Endothelial cell (in vitro differentiated cells): ENCODE data around the gene WAC. TPM values are rescaled to one million over a fixed set of nuclear protein-coding genes. Genes with fewer than 3 reads are reported as not detected.
A peak's percentile ranks its signal among the peaks of the same experiment; 100 is the strongest.

Experiments
- DNase-seq: peaks from one replicate; pipeline ENCODE4 v3.0.0; 2021; ENCODE audit warnings: low spot score
- H3K27ac Mint-ChIP-seq: one replicate; pipeline ENCODE4 v1.8.0; 2021; ENCODE audit warnings: mixed read lengths, inconsistent platforms; ENCODE audit not compliant: unreplicated experiment
- H3K27me3 Mint-ChIP-seq: one replicate; pipeline ENCODE4 v1.8.0; 2021; ENCODE audit warnings: mild to moderate bottlenecking, moderate library complexity, mixed read lengths, inconsistent platforms; ENCODE audit not compliant: unreplicated experiment
- H3K36me3 Mint-ChIP-seq: one replicate; pipeline ENCODE4 v1.8.0; 2021; ENCODE audit warnings: mild to moderate bottlenecking, low read depth, mixed read lengths, inconsistent platforms; ENCODE audit not compliant: unreplicated experiment
- H3K4me1 Mint-ChIP-seq: one replicate; pipeline ENCODE4 v1.8.0; 2021; ENCODE audit warnings: mild to moderate bottlenecking, mixed read lengths, inconsistent platforms; ENCODE audit not compliant: unreplicated experiment
- H3K4me3 Mint-ChIP-seq: one replicate; pipeline ENCODE4 v1.8.0; 2021; ENCODE audit warnings: mild to moderate bottlenecking, mixed read lengths, inconsistent platforms; ENCODE audit not compliant: unreplicated experiment
- H3K9me3 Mint-ChIP-seq: one replicate; pipeline ENCODE4 v1.8.0; 2021; ENCODE audit warnings: mixed read lengths, inconsistent platforms; ENCODE audit not compliant: unreplicated experiment
- total RNA-seq: library from RNA; stranded (reverse); fragmentation: NEBNext Ultra II Directional; extraction: Animal tissue kit (Norgen Biotek cat#: 25700); gene quantifications from one replicate; pipeline ENCODE4 v1.2.1, GENCODE V29; 2021; ENCODE audit not compliant: unreplicated experiment
- TF ChIP-seq, protein P1 (sequence below): fragments of 200-600 bp; sonication (generic); IDR thresholded peaks from one replicate; pipeline ENCODE4 v1.5.0; 2021; ENCODE audit warnings: antibody characterized with exemption; ENCODE audit not compliant: unreplicated experiment

WAC gene
- total RNA-seq, 1 donor from 2014 or later = 122 TPM

DNA sequence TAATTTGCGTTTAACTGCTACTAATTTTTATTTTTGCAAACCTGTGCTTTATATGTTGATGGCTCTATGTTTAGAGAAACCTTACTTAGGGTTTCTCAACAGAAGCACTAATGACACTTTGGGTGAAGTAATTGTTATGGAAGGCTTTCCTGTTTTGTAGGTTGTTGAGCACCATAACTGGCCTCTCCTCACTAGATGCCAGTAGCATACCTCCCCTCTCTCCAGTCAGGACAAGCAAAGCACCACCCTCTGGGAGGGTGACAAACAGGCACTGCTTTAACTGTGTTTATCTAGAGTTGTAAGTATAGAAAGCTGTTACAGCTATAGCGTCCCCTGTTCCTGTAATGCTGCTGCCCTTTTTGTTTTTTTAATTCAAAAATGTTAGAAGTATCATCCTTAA is 60.9 kb downstream of the WAC start:
- TF ChIP-seq, protein P1, sequence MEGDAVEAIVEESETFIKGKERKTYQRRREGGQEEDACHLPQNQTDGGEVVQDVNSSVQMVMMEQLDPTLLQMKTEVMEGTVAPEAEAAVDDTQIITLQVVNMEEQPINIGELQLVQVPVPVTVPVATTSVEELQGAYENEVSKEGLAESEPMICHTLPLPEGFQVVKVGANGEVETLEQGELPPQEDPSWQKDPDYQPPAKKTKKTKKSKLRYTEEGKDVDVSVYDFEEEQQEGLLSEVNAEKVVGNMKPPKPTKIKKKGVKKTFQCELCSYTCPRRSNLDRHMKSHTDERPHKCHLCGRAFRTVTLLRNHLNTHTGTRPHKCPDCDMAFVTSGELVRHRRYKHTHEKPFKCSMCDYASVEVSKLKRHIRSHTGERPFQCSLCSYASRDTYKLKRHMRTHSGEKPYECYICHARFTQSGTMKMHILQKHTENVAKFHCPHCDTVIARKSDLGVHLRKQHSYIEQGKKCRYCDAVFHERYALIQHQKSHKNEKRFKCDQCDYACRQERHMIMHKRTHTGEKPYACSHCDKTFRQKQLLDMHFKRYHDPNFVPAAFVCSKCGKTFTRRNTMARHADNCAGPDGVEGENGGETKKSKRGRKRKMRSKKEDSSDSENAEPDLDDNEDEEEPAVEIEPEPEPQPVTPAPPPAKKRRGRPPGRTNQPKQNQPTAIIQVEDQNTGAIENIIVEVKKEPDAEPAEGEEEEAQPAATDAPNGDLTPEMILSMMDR = no peak
- Mint-ChIP-seq H3K27me3 (peaks cover 2% of the 10 kb centered on the region), H3K4me1 (peaks cover 4% of the 10 kb centered on the region), H3K36me3 (peaks cover 28% of the 10 kb centered on the region), H3K4me3 (no peak overlapping the region), H3K27ac (no peak overlapping the region), H3K9me3 (no peaks in the 10 kb centered on the region)
- no peak for DNase-seq

DNA sequence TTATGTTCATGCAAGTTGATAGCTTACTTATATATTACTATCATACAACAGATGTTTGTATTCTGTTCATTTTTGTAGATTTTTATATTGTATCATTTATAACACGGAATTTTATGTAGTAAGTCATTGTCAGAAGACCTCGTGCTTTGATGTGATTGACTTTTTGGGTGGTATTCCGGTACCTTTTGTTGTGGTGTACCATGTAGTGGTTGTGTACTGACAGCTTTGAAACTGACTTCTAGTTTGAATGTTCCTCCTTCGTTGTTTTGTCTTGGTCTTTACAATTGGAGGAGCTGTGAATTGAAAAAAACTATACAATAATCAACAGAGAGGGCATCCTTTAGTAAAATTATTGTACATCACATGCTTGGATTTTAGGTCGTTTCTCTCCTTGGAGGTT is 61.5 kb downstream of the WAC start:
- Mint-ChIP-seq H3K9me3 (no peaks in the 10 kb centered on the region), H3K4me1 (peaks cover 4% of the 10 kb centered on the region), H3K4me3 (no peak overlapping the region), H3K27ac (peak overlapping the region; percentile 34), H3K36me3 (peaks cover 28% of the 10 kb centered on the region), H3K27me3 (peaks cover 2% of the 10 kb centered on the region)
- no peak for DNase-seq
- TF ChIP-seq, protein P1 = no peak

GRCh38 chr10:28595613-28596012 is 62.7 kb downstream of the WAC start:
- TF ChIP-seq, protein P1 = no peak
- peaks cover 28% of the 10 kb centered on the region for H3K36me3 Mint-ChIP-seq
- peaks cover 4% of the 10 kb centered on the region for H3K4me1 Mint-ChIP-seq
- DNase-seq = no peak
- peaks cover 2% of the 10 kb centered on the region for H3K27me3 Mint-ChIP-seq
- no peak overlapping the region for H3K4me3 Mint-ChIP-seq
- peak overlapping the region; percentile 11 for H3K27ac Mint-ChIP-seq
- H3K9me3 Mint-ChIP-seq = no peaks in the 10 kb centered on the region

- no peak overlapping the region for H3K27ac Mint-ChIP-seq
These were observed 67.1 kb downstream of the WAC start for GRCh38 chr10:28600056-28600455.

GRCh38 chr10:28601012-28601411 is 68.1 kb downstream of the WAC start:
- no peaks in the 10 kb centered on the region for H3K36me3 Mint-ChIP-seq
- no peak overlapping the region for H3K27ac Mint-ChIP-seq
- no peak for DNase-seq
- no peaks in the 10 kb centered on the region for H3K9me3 Mint-ChIP-seq
- H3K4me3 Mint-ChIP-seq = no peak overlapping the region
- no peaks in the 10 kb centered on the region for H3K4me1 Mint-ChIP-seq
- TF ChIP-seq, protein P1 = no peak
- H3K27me3 Mint-ChIP-seq = peaks cover 1% of the 10 kb centered on the region

More at GRCh38 chr10:28600056-28600455, 67.1 kb downstream of the WAC start:
- Mint-ChIP-seq H3K27me3 (peaks cover 1% of the 10 kb centered on the region), H3K36me3 (peaks cover 4% of the 10 kb centered on the region), H3K9me3 (no peaks in the 10 kb centered on the region), H3K4me3 (no peak overlapping the region), H3K4me1 (no peaks in the 10 kb centered on the region)
- DNase-seq = no peak
- TF ChIP-seq, protein P1 = no peak
